Body of pancreas (tissue), 4 donors: ENCODE data around the gene LMOD1. TPM values are rescaled to one million over a fixed set of nuclear protein-coding genes. Genes with fewer than 3 reads are reported as not detected.
A peak's percentile ranks its signal among the peaks of the same experiment; 100 is the strongest.
"Not testable (repeated sequence)": the region's sequence is repeated elsewhere in the genome, so short reads cannot be mapped to it uniquely, and the experiment has no call there.

Source experiments
- ATAC-seq: fragments of 150-250 bp; one replicate; pipeline ENCODE4 v1.9.1; 2016
- DNase-seq, 4 donors: peaks; one replicate each; pipeline ENCODE4 v3.0.0-alpha.2; 2019
- H3K27ac ChIP-seq, 4 donors: fragments of 200-600 bp; sonication (generic); 1 replicate in 3 of 4; 2 replicates in 1 of 4; pipeline versions ENCODE4 v1.5.1 to v1.6.1; 2016 to 2019; ENCODE audit warnings: mild to moderate bottlenecking in 1 of 4, mixed read lengths in 1 of 4, moderate library complexity in 1 of 4
- H3K27me3 ChIP-seq, 2 donors: fragments of 200-600 bp; sonication (generic); one replicate each; pipeline ENCODE4 v1.6.0; 2016; ENCODE audit warnings: mild to moderate bottlenecking in 1 of 2
- H3K36me3 ChIP-seq, 2 donors: fragments of 200-600 bp; sonication (generic); replicated peaks in 1 of 2; 2 replicates each; pipeline ENCODE4 v1.5.1; 2016; ENCODE audit warnings: low read depth in 2 of 2; ENCODE audit not compliant: insufficient read depth in 1 of 2
- H3K4me1 ChIP-seq: fragments of 200-600 bp; sonication (generic); one replicate; pipeline ENCODE4 v1.6.0; 2016
- H3K4me3 ChIP-seq, 2 donors: fragments of 200-600 bp; sonication (generic); 1 replicate in 1 of 2; 2 replicates in 1 of 2; pipeline ENCODE4 v1.5.1; 2016 to 2019
- H3K9me3 ChIP-seq, 3 donors: fragments of 200-600 bp; sonication (generic); 1 replicate in 2 of 3; 2 replicates in 1 of 3; pipeline ENCODE4 v1.5.1; 2016
- POLR2A ChIP-seq, 3 donors: fragments of 450-650 bp; IDR thresholded peaks; one replicate each; pipeline ENCODE4 v1.6.1; 2016; ENCODE audit warnings: antibody characterized with exemption in 3 of 3, mild to moderate bottlenecking in 2 of 3
- WGBS, 2 donors: methylation state at CpG; one replicate each; pipeline ENCODE4 v1.1.5; 2017; 5-methylcytosine and 5-hydroxymethylcytosine counted together
- intact Hi-C: fragments of 100-400 bp; cut with DNase I; formaldehyde crosslinking; loops from one replicate; pipeline ENCODE4 v1.15.1; 2023
- total RNA-seq, 2 donors: library from RNA; depleted of rRNA; stranded (reverse); fragments of >200 nt; gene quantifications; one replicate each; pipeline ENCODE4 v1.1.0, GENCODE V29; 2016
- TF ChIP-seq, protein P1 (sequence below), 7 experiments: fragments of 450-650 bp in 4 of 7; fragments of 200-600 bp in 3 of 7; sonication (generic) in 3 of 7; IDR thresholded peaks; one replicate each; pipeline ENCODE4 v1.5.1; 2016 to 2019; ENCODE audit warnings: antibody characterized with exemption in 7 of 7

LMOD1 gene
- total RNA-seq, 2 donors from 2014 or later: 14.8 to 16.9 TPM

DNA sequence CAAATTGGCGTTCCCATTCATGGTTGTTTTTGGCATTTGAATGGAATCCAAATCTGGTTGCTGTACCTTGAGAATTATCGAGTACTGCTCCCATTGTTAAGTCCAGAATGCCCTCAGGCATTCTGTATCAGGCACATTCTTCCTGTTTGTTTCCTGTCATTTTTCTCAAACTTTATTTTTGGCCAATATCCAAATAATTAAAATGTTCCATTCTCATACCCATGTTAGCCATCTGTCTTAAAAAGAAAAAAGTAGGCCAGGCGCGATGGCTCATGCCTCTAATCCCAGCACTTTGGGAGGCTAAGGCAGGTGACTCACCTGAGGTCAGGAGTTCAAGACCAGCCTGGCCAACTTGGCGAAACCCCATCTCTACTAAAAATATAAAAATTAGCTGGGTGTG, 86.9 kb downstream of the LMOD1 start:
- intact Hi-C loops: no loop called here
- no peak for DNase-seq
- Histone ChIP-seq H3K9me3 (no peaks in the 10 kb centered on the region), H3K4me1 (no peaks in the 10 kb centered on the region), H3K27ac (no peak overlapping the region), H3K36me3 (peaks cover 5 to 41% of the 10 kb centered on the region in 2 donors), H3K27me3 (no peaks in the 10 kb centered on the region), H3K4me3 (no peak overlapping the region)
- no peak for TF ChIP-seq POLR2A (IDR thresholded peaks at IDR 0.05)
- TF ChIP-seq, protein P1, sequence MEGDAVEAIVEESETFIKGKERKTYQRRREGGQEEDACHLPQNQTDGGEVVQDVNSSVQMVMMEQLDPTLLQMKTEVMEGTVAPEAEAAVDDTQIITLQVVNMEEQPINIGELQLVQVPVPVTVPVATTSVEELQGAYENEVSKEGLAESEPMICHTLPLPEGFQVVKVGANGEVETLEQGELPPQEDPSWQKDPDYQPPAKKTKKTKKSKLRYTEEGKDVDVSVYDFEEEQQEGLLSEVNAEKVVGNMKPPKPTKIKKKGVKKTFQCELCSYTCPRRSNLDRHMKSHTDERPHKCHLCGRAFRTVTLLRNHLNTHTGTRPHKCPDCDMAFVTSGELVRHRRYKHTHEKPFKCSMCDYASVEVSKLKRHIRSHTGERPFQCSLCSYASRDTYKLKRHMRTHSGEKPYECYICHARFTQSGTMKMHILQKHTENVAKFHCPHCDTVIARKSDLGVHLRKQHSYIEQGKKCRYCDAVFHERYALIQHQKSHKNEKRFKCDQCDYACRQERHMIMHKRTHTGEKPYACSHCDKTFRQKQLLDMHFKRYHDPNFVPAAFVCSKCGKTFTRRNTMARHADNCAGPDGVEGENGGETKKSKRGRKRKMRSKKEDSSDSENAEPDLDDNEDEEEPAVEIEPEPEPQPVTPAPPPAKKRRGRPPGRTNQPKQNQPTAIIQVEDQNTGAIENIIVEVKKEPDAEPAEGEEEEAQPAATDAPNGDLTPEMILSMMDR (IDR thresholded peaks at IDR 0.05): no peak
- ATAC-seq: no peak
- 85 to 86% methylated on average over 5 of the region's 5 CpGs for WGBS, 2 donors

DNA sequence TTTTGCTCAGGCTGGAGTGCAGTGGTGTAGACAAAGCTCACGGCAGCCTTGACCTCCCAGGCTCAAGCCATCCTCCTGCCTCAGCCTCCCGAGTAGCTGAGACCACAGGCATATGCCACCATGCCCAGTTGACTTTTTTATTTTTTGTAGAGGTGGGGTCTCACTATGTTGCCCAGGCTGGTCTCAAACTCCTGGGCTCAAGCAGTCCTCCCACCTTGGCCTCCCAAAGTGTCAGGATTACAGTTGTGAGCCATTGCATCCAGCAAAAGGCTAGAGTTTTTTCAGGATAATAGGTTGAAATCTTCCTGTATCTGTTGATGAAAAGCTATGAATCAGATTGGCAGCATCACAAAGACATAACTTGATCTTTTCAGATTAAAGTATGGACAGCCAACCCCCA, 89.6 kb downstream of the LMOD1 start:
- H3K4me3 ChIP-seq, H3K9me3 ChIP-seq, DNase-seq, H3K27me3 ChIP-seq, H3K4me1 ChIP-seq, intact Hi-C loops, ATAC-seq, H3K27ac ChIP-seq: not testable (repeated sequence)
- H3K36me3 ChIP-seq: peaks cover 5 to 58% of the 10 kb centered on the region in 2 donors
- 93 to 97% methylated on average over 2 of the region's 2 CpGs for WGBS, 2 donors

DNA sequence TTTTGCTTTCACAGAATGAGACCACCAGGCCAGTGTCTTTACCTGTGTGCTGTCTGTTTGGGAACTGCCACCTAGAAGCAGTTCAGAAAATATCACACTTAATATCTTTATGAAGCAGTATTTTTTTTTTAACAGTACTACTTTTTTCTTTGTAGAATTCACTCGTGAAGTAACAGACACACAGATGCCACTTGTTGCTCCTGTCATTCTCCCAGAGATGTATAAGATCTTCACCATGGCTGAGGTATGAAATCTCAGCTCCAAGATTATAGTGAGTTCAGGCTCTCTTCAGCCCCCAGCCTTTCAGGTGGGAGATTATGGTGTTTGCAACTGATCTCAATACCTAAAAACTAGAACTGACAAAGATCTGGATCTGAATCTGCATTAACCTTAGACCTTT, 94.4 kb downstream of the LMOD1 start:
- H3K36me3 ChIP-seq: peaks cover 5 to 40% of the 10 kb centered on the region in 2 donors

DNA sequence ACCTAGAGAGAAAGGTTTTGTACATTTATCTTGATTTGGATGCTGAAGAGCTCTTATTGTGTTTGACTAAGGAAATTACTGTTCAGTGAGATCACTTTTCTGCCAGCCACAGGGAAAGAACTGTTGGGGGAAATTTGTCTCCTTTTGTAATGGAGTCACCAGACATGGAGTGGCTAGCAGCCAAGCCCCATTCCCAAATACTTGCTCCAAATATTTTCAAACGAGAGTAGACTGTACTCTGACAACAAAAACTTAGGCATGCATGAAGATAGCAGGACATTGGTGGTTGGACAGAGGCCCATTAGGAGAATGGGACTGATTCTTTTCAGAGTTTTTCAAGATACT, 96.3 kb downstream of the LMOD1 start:
- Histone ChIP-seq H3K9me3 (no peaks in the 10 kb centered on the region), H3K36me3 (peaks cover 0 to 30% of the 10 kb centered on the region in 2 donors), H3K4me1 (peaks cover 5% of the 10 kb centered on the region), H3K4me3 (no peak overlapping the region), H3K27ac (peak overlapping the region in 2 of 4 donors; percentile 2 to 11), H3K27me3 (no peaks in the 10 kb centered on the region)
- DNase-seq (peak in 3 of 4 donors; percentile 12 to 33 (median 21)), ATAC-seq (no peak)
- intact Hi-C loops: no loop called here
- TF ChIP-seq POLR2A (IDR thresholded peaks at IDR 0.05): no peak
- TF ChIP-seq, protein P1 (IDR thresholded peaks at IDR 0.05): no peak
- 12 to 18% methylated on average over 1 of the region's 1 CpG for WGBS, 2 donors

More for the DNA sequence above, 94.4 kb downstream of the LMOD1 start:
- no peaks in the 10 kb centered on the region for H3K27me3 ChIP-seq
- TF ChIP-seq POLR2A (IDR thresholded peaks at IDR 0.05): no peak
- TF ChIP-seq, protein P1 (IDR thresholded peaks at IDR 0.05): no peak
- WGBS, 2 donors: 88 to 93% methylated on average over 1 of the region's 1 CpG
- peaks cover 5% of the 10 kb centered on the region for H3K4me1 ChIP-seq
- no peak overlapping the region for H3K27ac ChIP-seq
- no peak for DNase-seq
- intact Hi-C loops: no loop called here
- no peak overlapping the region for H3K4me3 ChIP-seq
- no peak for ATAC-seq
- H3K9me3 ChIP-seq: no peaks in the 10 kb centered on the region

DNA sequence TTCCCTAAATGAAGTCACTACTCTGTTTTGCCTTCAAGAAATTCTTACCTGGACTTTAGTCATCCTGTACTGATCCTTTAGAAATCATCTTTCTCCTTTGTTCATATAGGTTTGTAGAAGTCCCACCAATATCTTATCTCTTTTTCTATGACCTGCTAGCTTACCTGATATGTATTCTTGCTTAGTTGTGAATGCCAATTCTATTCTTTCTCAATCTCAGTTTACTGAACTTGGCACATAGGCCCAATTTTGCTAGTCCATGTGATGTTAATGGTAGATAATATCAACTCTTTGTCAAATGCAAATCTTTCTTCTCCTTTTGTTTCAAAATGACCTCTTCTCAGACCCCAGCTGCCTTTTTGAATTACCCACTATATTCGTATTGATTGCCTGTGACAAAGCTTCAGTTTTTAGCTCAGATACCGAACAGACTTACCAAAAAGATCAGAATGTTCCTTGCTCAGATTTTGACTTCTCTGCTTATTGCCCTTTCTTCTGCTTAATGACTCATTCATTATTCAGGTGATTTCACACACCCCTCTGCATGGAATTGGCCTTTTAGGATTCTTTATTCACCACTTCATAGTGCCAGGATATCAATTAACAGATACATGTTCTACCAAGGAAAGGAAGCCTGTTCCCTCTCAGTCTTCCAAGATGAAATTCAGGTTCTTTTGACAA, 96.8 kb downstream of the LMOD1 start:
- DNase-seq (no peak), ATAC-seq (no peak)
- WGBS, 2 donors: 75 to 83% methylated on average over 2 of the region's 2 CpGs
- H3K4me1 ChIP-seq: peaks cover 5% of the 10 kb centered on the region
- peak overlapping the region in 2 of 4 donors; percentile 2 to 11 for H3K27ac ChIP-seq
- peaks cover 0 to 25% of the 10 kb centered on the region in 2 donors for H3K36me3 ChIP-seq
- TF ChIP-seq, protein P1 (IDR thresholded peaks at IDR 0.05): no peak
- no peak for TF ChIP-seq POLR2A (IDR thresholded peaks at IDR 0.05)
- no peak overlapping the region for H3K4me3 ChIP-seq
- no peaks in the 10 kb centered on the region for H3K9me3 ChIP-seq
- intact Hi-C loops: no loop called here
- H3K27me3 ChIP-seq: no peaks in the 10 kb centered on the region
